ENCODE results near the gene PTMS. TPM values are rescaled to one million over a fixed set of nuclear protein-coding genes. Genes with fewer than 3 reads are reported as not detected.

PTMS gene
- total and polyA plus RNA-seq, 2 donors (not counting 3 experiments of a cell fraction or from before 2014, with no cell fraction given) = 555 to 661 TPM

DNA sequence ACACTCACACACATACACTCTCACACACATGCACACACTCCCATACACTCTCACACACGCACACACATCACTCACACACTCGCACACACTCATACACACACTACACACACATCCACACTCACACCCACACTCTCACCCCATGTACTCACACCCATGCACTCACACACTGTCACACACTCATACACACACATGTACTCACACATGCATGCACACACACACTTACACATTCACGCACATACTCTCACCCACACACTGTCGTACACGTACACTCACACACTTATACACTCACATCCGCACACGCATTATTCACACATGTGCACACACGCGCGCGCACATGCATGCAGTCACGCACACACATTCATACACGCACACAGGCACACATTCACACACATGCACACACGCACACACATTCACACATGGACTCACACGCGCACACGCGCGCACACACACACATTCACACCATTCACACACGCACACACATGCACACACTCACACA, 51.5 kb downstream of the PTMS start:
- Histone ChIP-seq H3K4me1 (ENCODE audit: control insufficient read depth, extremely low read depth, insufficient read depth, low read length) (peaks cover 12% of the 10 kb centered on the region), H3K27ac (ENCODE audit: insufficient read depth, low read depth, low read length) (no peak overlapping the region), H3K36me3 (ENCODE audit: control insufficient read depth in 2 of 2, extremely low read depth in 1 of 2, insufficient read depth in 2 of 2, low read length in 2 of 2) (no peaks in the 10 kb centered on the region), H3K9me1 (replicated peaks; ENCODE audit: control insufficient read depth, extremely low read depth, insufficient read depth, low read length) (no peaks in the 10 kb centered on the region), H3K9me3 (replicated peaks; ENCODE audit: control insufficient read depth, insufficient read depth, low read length) (no peaks in the 10 kb centered on the region), H2AFZ (ENCODE audit: low read depth, low read length) (no peak overlapping the region), H3K4me2 (ENCODE audit: insufficient read depth, low read length) (no peak overlapping the region), H3K4me3 (replicated peaks in 1 of 3; ENCODE audit: insufficient read depth in 1 of 3, low read depth in 1 of 3, low read length in 3 of 3) (no peak overlapping the region), H3K79me2 (ENCODE audit: control insufficient read depth, insufficient read depth, low read length) (no peaks in the 10 kb centered on the region), H3K27me3 (ENCODE audit: control insufficient read depth in 2 of 2, insufficient read depth in 2 of 2, low read length in 2 of 2) (peaks cover 3 to 5% of the 10 kb centered on the region in 2 experiments), H3K9ac (replicated peaks; ENCODE audit: extremely low read depth, insufficient read depth, low read length) (no peak overlapping the region), H4K20me1 (replicated peaks; ENCODE audit: control insufficient read depth, extremely low read depth, insufficient read depth, low read length) (no peaks in the 10 kb centered on the region)
- no peak for FAIRE-seq
- ChIA-PET CTCF (no interaction called here), POLR2A (no interaction called here)
- dilution Hi-C loops (cut with MboI; ENCODE audit: extremely low pct_ligation_motif_present, low sequenced_read_pairs) (no loop called here), intact Hi-C loops (cut with micrococcal nuclease) (no loop called here)
- no TSS peak for BruUV-seq (replicated peaks)
- DNase-seq (ENCODE audit: low read depth, low spot score) = no peak
- TF ChIP-seq GATA2 (IDR thresholded peaks at IDR 0.05; ENCODE audit: insufficient read depth, insufficient read length, low read depth, low read length) (no peak), FOS (IDR thresholded peaks at IDR 0.05; ENCODE audit: borderline replicate concordance, insufficient read depth, low read length) (no peak), POLR2AphosphoS5 (IDR thresholded peaks at IDR 0.05; ENCODE audit: insufficient read depth, low read depth, low read length) (no peak)
- TF ChIP-seq, protein P1, sequence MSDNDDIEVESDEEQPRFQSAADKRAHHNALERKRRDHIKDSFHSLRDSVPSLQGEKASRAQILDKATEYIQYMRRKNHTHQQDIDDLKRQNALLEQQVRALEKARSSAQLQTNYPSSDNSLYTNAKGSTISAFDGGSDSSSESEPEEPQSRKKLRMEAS (IDR thresholded peaks at IDR 0.05; ENCODE audit: insufficient read depth, insufficient read length) = no peak

DNA sequence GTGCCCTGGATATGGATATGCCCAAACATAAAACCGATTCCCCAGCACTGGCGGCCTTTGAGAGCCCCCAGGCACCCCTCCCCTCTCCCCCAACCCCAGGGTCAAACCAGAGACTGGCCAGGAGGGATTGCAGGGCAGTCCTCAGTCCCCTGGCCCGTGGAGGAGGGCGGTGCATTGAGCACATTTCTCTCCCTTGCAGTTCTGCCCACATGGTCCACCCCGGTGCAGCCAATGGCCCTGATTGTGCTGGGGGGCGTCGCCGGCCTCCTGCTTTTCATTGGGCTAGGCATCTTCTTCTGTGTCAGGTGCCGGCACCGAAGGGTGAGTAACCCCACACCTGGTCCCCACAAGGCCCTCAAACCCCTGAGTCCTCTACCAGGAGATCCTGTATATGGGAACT, 52.1 kb downstream of the PTMS start:
- H3K27me3 ChIP-seq (ENCODE audit: control insufficient read depth in 2 of 2, insufficient read depth in 2 of 2, low read length in 2 of 2) = peaks cover 3 to 5% of the 10 kb centered on the region in 2 experiments
- H3K4me1 ChIP-seq (ENCODE audit: control insufficient read depth, extremely low read depth, insufficient read depth, low read length) = peaks cover 12% of the 10 kb centered on the region
- DNase-seq (ENCODE audit: low read depth, low spot score) = no peak
- no peaks in the 10 kb centered on the region for H3K79me2 ChIP-seq (ENCODE audit: control insufficient read depth, insufficient read depth, low read length)
- H3K4me2 ChIP-seq (ENCODE audit: insufficient read depth, low read length) = no peak overlapping the region
- H3K9me3 ChIP-seq (replicated peaks; ENCODE audit: control insufficient read depth, insufficient read depth, low read length) = no peaks in the 10 kb centered on the region
- H3K9me1 ChIP-seq (replicated peaks; ENCODE audit: control insufficient read depth, extremely low read depth, insufficient read depth, low read length) = no peaks in the 10 kb centered on the region
- no peak overlapping the region for H3K27ac ChIP-seq (ENCODE audit: insufficient read depth, low read depth, low read length)
- dilution Hi-C loops (cut with MboI; ENCODE audit: extremely low pct_ligation_motif_present, low sequenced_read_pairs) = no loop called here
- no peak overlapping the region for H2AFZ ChIP-seq (ENCODE audit: low read depth, low read length)
- TF ChIP-seq, protein P1 (IDR thresholded peaks at IDR 0.05; ENCODE audit: insufficient read depth, insufficient read length) = no peak
- TF ChIP-seq GATA2 (IDR thresholded peaks at IDR 0.05; ENCODE audit: insufficient read depth, insufficient read length, low read depth, low read length) = no peak
- no peak for TF ChIP-seq JUN (IDR thresholded peaks at IDR 0.05; ENCODE audit: borderline replicate concordance, insufficient read depth, insufficient read length, low read depth)
- no peak for TF ChIP-seq MYC (IDR thresholded peaks at IDR 0.05; ENCODE audit: low read depth, low read length)
- TF ChIP-seq POLR2A (IDR thresholded peaks at IDR 0.05; ENCODE audit: low read depth, low read length) = no peak
- TF ChIP-seq, protein P2, sequence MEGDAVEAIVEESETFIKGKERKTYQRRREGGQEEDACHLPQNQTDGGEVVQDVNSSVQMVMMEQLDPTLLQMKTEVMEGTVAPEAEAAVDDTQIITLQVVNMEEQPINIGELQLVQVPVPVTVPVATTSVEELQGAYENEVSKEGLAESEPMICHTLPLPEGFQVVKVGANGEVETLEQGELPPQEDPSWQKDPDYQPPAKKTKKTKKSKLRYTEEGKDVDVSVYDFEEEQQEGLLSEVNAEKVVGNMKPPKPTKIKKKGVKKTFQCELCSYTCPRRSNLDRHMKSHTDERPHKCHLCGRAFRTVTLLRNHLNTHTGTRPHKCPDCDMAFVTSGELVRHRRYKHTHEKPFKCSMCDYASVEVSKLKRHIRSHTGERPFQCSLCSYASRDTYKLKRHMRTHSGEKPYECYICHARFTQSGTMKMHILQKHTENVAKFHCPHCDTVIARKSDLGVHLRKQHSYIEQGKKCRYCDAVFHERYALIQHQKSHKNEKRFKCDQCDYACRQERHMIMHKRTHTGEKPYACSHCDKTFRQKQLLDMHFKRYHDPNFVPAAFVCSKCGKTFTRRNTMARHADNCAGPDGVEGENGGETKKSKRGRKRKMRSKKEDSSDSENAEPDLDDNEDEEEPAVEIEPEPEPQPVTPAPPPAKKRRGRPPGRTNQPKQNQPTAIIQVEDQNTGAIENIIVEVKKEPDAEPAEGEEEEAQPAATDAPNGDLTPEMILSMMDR (IDR thresholded peaks at IDR 0.05; ENCODE audit: extremely low read depth in 1 of 2, insufficient read depth in 1 of 2, low read depth in 1 of 2, low read length in 2 of 2) = no peak
- TF ChIP-seq POLR2AphosphoS5 (IDR thresholded peaks at IDR 0.05; ENCODE audit: insufficient read depth, low read depth, low read length) = no peak
- TF ChIP-seq EZH2 (IDR thresholded peaks at IDR 0.05; ENCODE audit: borderline replicate concordance, low read depth, low read length, severe bottlenecking) = no peak
- no peak for TF ChIP-seq FOS (IDR thresholded peaks at IDR 0.05; ENCODE audit: borderline replicate concordance, insufficient read depth, low read length)
- POLR2A ChIA-PET = no interaction called here
- H3K9ac ChIP-seq (replicated peaks; ENCODE audit: extremely low read depth, insufficient read depth, low read length) = no peak overlapping the region
- intact Hi-C loops (cut with micrococcal nuclease) = no loop called here
- no TSS peak for BruUV-seq (replicated peaks)
- CTCF ChIA-PET = no interaction called here
- FAIRE-seq = no peak
- H4K20me1 ChIP-seq (replicated peaks; ENCODE audit: control insufficient read depth, extremely low read depth, insufficient read depth, low read length) = no peaks in the 10 kb centered on the region
- no peaks in the 10 kb centered on the region for H3K36me3 ChIP-seq (ENCODE audit: control insufficient read depth in 2 of 2, extremely low read depth in 1 of 2, insufficient read depth in 2 of 2, low read length in 2 of 2)
- no peak overlapping the region for H3K4me3 ChIP-seq (replicated peaks in 1 of 3; ENCODE audit: insufficient read depth in 1 of 3, low read depth in 1 of 3, low read length in 3 of 3)
